Suppressor macrophage (primary cell): Measurements from ENCODE around the gene MRTFB.
"Not testable (repeated sequence)": the region's sequence is repeated elsewhere in the genome, so short reads cannot be mapped to it uniquely, and the experiment has no call there.

Experiments
- DNase-seq, 4 experiments: peaks; one replicate each; pipeline ENCODE4 v3.0.0-alpha.2; 2020 to 2022

The MRTFB gene

DNA sequence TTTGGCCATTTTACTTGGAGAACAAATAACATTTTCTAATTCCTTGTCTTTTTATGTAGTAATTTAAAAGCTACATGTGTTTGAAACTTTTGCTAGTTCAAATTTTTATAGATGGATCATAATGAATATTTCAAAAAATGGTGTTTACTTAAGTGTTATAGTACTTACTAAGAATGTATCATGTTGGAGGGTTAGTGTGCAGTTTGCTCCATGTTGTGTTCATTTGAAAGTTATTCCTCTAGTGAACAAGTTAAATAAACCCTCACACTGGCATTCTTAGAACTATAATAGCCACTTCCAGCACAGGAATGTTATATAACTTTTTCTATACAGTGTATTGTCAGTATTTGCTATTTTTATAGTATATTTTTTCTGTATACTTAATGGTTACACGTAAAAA lies 62.8 kb downstream of the MRTFB start:
- DNase-seq, result no peak

DNA sequence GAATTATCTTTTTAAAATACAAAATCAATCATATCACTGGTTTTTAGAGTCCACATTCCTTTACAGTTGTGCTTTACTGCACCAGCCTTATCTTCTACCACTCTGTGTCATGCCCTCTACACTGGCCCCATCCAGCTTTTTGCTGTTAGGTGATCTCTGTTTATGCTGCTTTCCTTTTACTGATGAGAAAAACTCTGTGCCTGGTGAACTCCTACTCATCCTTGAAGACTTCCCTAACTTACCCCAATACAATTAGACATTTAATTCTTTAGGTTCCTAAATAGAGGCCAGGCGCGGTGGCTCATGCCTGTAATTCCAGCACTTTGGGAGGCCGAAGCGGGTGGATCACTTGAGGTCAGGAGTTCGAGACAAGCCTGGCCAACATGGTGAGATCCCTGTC lies 64.6 kb downstream of the MRTFB start:
- DNase-seq, result no peak

DNA sequence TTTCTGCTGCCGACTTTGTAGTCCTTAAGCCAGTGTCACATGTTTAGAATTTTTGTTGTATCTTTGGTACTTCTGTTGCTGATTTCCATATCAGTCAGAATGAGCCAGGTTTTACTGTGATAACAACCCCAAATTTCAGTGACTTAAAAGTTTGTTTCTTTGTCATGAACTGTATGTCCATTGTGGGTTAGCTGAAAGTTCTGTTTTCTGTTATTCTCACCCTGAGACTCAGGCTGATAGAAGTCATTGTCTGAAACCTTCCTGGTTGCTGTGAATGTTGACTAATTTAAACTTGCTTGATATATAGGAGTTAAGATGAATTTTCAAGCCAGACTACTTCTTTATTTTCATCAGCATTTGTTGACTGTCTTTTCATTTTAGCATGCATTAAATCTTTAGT lies 68.8 kb downstream of the MRTFB start:
- no peak for DNase-seq

GRCh38 chr16:14140923-14141322 lies 69.8 kb downstream of the MRTFB start:
- DNase-seq, result peak; percentile 9 to 65 (median 60)

DNA sequence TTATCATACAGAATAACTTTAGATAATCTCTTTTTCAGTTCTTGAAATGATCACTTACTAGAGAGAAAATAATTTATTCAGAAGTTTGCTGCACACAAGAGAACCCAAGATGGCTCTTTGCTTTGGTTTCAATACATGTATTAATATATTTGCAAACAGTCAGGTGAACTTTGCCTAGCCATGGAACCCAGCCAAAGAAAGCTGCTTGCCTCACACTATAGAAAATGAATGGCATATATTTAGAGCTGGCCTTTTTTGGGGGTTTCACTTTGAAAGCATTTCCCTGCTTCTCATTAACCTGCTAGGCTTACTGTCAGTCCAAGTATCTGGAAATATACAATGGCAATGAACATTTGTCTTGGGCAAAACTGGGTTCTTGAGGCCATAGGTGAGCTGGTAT lies 75.3 kb downstream of the MRTFB start:
- no peak for DNase-seq

DNA sequence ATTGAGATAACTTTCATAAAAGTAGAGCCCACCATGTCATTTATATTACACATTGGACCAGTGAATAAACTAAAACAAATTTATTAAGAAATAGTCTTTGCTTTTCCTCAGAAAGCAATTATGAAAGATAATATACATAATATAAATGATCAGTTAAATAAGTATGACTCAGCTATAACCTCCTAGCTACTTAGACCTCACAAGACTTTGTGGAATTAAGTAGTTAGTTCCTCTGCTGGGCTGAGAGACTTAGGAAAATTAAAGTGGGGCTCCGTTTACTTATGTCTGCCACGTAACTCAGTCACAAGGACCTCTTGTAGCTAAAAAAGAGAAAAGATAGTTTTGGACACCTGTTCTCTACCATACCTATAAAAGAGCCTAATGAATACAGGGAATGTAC lies 76.9 kb downstream of the MRTFB start:
- no peak for DNase-seq

GRCh38 chr16:14148569-14148968 lies 77.5 kb downstream of the MRTFB start:
- DNase-seq, result peak in 1 of 4 experiments; percentile 4

DNA sequence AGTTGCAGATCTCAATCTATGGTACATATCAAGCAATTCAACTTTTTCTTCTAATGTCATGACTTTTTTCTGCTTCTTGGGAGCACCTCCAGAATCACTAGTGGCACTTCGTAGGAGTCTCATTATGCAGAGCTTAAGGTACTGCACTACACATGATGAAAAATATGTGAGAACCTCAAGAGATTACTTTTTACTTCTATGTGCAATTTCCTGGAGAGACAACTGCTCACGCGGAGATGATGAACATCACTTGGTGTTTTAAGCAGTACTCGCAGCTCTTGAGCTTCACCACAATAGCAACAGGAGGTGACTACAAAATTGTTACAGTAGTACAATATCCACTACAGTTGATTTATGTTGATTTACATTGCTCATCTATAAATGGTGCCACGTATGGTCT lies 79.7 kb downstream of the MRTFB start:
- DNase-seq, result no peak

DNA sequence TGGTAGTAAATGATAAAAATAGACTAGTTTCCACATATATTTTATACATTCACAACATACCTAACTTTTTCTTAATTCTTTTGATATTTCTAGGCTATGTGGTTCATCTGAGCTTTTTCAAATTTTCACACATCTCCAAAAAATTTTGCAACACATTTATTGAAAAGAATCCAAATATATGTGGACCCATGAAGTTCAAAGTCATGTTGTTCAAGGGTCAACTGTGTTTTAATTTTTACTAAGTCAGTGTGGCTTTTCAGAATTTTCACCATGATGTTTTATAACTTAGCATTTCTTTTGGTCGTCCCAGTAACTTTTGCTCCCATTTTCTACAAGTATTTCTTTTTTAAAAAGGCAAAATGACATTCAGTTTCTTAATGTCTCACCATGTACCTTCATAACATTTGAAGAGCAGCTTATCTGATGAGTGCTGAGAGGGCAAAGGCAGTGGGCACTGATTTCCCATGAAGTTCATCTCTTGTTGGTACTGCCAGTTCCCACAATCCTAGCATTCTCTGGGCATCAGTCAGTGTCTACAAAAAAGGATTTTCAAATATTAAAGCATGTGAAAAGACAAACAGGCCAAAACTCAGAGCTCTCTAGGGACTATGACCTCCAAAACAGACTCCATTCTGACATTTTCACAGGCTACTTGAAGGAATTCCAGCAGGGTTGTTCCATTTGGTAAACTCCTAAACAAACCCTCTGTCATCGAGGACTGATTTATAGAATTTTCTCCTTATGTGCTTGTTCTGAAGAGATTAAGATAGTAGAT lies 80.3 kb downstream of the MRTFB start:
- no peak for DNase-seq

DNA sequence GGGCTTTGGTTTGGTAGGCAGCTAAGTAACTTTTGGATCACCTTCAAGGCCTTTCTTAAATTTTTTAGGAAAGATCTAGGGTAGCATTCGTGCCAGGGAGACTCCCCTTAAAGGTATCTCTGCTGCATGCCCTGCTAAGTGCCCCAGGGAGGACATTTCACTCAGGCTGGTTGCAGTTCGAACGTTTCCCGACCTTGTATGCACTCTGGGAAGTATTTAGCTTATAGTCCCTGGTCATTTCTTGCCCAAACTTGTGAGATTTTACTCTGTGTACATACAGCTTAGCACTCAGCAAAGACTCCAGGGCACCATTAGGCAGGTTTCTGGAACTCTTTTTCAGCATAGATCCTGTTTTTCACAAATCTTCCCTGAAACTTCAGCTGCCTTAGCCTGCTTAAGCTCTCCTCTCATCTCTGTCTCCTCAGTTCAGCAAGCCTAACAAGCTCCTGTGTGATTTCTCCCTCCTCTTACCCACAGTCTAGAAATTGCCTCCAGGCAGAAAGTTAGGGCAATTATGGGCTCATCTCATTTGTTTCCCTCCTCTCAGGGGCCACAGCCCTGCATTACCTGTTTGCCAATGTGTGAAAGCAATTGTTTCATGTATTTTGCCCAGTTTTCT lies 84.6 kb downstream of the MRTFB start:
- no peak for DNase-seq

DNA sequence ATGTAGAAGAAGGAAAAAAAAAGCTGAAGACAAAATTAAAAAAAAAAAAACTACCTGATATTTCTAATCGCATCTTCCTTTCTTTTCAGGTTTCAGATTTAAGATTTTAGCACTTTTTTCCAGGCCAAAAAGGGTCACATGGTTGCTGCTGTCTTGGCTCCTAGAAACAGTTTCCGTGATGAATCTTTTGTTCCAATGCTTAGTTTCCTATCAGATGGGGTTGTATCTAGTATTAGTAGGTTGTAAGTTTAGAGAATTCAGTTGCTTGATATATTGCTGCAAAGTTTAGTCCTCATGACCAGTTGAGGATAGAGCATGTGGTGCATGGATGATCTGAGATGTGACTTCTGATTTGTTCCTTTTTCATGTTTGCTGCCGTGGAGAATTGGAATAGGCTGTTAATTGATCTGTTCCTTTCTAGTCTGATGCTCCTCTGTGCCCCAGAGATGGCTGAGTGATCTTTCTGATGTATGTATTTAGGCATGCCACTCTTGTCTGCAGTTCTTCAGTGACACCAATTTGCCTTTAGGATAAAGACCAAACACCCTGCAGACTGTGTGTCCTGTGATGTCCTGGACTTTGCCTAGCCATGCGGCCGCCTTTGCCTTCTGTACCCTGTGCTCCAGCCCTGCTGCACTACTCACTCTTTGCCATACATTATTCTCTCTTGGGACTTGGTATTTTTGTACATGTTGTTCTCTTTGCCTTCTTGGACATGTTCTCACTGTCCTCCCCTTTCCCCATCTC lies 94.0 kb downstream of the MRTFB start:
- DNase-seq, result no peak

DNA sequence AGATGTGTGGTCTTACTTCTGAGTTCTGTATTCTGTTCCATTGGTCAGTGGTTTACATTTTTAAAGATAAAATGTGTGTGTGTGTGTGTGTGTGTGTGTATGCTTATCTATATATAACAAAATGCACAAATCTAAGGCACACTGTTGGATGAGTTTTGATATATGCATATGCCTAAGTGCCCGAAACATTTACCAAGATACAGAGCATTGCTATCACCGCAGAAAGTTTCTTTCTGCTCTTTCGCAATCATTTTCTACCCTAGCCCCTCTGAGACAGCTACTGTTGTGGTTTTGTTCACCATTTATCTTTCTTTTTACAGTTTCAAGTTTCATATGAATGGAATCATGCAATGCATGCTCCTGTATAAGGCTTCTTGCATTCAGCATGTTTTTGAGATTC lies 97.0 kb downstream of the MRTFB start:
- no peak for DNase-seq

GRCh38 chr16:14172200-14172809 lies 101.2 kb downstream of the MRTFB start:
- DNase-seq, result no peak

GRCh38 chr16:14175086-14175485 lies 104.0 kb downstream of the MRTFB start:
- DNase-seq, result no peak

DNA sequence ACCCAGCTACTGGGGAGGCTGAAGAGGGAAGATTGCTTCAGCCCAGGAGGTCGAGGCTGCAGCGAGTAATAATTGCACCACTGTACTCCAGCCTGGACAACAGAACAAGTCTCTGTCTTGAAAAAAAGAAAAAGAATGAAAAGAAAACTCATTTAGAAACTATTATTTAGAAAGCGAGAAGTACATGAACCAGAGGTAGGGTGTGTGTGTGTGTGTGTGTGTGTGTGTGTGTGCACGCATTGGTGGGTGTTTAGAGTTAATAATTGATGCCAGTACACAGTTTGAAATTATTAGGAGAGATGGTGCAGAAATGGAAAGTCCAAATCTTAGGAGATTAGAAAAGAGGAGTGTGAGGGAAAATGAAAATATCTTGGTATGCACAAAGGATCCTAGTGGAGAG lies 106.6 kb downstream of the MRTFB start:
- DNase-seq, result no peak

- no peak for DNase-seq
Observed at GRCh38 chr16:14179116-14179515, 108.0 kb downstream of the MRTFB start.

- peak; percentile 33 to 63 (median 58) for DNase-seq
Observed at GRCh38 chr16:14180481-14180944, 109.4 kb downstream of the MRTFB start.

DNA sequence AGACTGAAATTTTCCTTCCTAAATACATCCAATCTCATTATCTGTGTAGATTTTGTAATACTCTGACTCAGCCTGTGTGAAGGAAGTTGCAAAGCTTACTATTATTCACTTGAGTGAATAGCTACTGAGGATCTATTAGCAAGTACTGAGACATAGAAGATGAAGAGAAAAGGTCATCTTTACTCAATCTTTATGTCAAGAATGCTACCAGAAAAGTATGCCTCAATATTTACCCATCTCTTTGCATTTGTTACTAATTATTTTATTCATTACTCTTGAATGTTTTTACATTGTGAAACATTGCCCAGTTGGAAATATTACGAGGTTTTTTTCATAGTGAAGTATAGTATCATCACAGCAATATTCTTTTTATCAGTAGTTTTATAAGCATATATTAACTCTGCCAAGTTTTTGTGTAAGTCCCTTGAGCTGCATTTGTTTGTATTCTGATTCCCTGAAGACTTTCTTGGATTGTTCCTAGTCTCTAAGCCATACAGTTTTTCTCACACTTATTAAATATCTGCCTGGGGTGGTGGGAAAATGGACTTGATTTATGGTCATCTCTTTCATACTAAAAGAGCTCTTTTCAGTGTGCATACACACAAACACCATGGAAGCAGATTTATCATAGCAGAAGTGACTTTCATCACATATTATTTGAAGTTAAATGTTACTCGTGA lies 110.4 kb downstream of the MRTFB start:
- peak in 3 of 4 experiments; percentile 17 to 80 (median 76) for DNase-seq

- DNase-seq, result no peak
Observed at GRCh38 chr16:14182999-14183398, 111.9 kb downstream of the MRTFB start.

- DNase-seq, result not testable (repeated sequence)
Observed at GRCh38 chr16:14183962-14184361, 112.8 kb downstream of the MRTFB start.

DNA sequence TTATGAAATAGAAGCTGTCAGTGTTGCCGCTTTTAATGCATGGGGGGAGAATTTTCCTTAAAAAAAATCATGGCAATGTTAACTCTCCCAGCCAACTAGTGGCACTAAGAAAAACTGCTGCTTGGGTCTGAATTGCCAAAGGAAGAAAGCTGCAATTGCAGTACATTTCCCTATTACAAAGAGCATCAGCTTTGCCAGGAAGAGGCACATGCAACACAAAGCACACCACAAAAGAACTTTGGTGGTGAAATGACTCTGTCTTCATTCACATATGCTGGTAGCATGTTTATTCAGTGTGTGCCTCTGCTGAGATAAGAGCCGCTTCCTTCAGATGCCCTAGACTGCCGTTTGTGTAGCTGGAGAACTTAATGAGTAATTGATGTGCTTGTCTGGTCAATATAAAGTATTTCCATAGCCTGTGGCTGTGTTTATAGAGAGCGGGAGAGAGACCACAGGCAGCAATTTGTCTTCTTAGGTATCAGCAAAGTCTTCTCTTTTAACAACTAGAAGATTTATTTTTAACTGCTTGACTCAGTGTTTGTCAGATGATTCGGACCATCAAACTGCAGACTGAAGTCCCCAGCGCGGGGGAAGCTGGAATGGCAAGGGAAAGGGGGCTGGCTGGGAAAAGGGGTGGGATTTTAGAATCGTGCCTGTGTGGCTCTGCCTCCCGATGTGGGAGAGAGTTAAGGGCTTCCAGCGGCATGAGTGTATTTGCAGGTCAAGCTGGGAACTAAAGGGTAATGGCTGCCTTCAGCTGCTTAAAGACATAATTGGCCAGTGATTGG lies 115.1 kb downstream of the MRTFB start:
- DNase-seq, result peak in 3 of 4 experiments; percentile 20 to 34 (median 21)

- DNase-seq, result no peak
Observed at GRCh38 chr16:14186795-14187221, 115.7 kb downstream of the MRTFB start.
